Activated CD8-positive, alpha-beta T cell treated with anti-CD3 and anti-CD28 coated beads, Interleukin-2, amount 10 ng/mL, durations not matched to agents 7 days and 5 days (primary cell): ENCODE measurements around the gene TADA2A. TPM values are rescaled to one million over a fixed set of nuclear protein-coding genes. Genes with fewer than 3 reads are reported as not detected.

ENCODE experiments used
- ATAC-seq: fragments of 150-1000 bp; cut with Tn5 transposase; one replicate; pipeline ENCODE4 v1.10.0; 2021; ENCODE audit warnings: moderate library complexity
- CTCF ChIA-PET: fragments of 350-600 bp; sonication (Branson Sonifier 250); formaldehyde crosslinking; loops from one replicate; lab custom pipeline; 2021; ENCODE audit warnings: antibody characterized with exemption; lab: Charles Lee
- POLR2A ChIA-PET: fragments of 350-600 bp; sonication (Branson Sonifier 250); formaldehyde crosslinking; loops from one replicate; lab custom pipeline; 2021; ENCODE audit warnings: antibody characterized with exemption; lab: Charles Lee
- DNase-seq: peaks from one replicate; pipeline ENCODE4 v3.0.0-alpha.2; 2020
- H3K27ac Mint-ChIP-seq: one replicate; pipeline ENCODE4 v1.8.0; 2021; ENCODE audit warnings: mild to moderate bottlenecking, mixed read lengths
- H3K27me3 Mint-ChIP-seq: one replicate; pipeline ENCODE4 v1.8.0; 2021; ENCODE audit warnings: low read depth, mixed read lengths
- H3K36me3 Mint-ChIP-seq: one replicate; pipeline ENCODE4 v1.8.0; 2021; ENCODE audit warnings: low read depth, mixed read lengths
- H3K4me1 Mint-ChIP-seq: one replicate; pipeline ENCODE4 v1.8.0; 2021; ENCODE audit warnings: low read depth, mixed read lengths
- H3K4me3 Mint-ChIP-seq: one replicate; pipeline ENCODE4 v1.8.0; 2021; ENCODE audit warnings: mild to moderate bottlenecking, mixed read lengths
- H3K9me3 Mint-ChIP-seq: one replicate; pipeline ENCODE4 v1.8.0; 2022; ENCODE audit warnings: mixed read lengths; ENCODE audit not compliant: insufficient read depth
- total RNA-seq, 2 experiments: library from RNA; stranded (reverse); gene quantifications; one replicate each; pipeline ENCODE4 v1.2.3, GENCODE V29; 2021

The TADA2A gene
- total RNA-seq, 2 experiments from 2014 or later = 35.3 to 40.6 TPM

- Mint-ChIP-seq H3K27me3 (no peaks in the 10 kb centered on the region), H3K36me3 (no peaks in the 10 kb centered on the region), H3K9me3 (no peaks in the 10 kb centered on the region), H3K4me3 (no peak overlapping the region), H3K27ac (no peak overlapping the region), H3K4me1 (peaks cover 29% of the 10 kb centered on the region)
- ChIA-PET POLR2A (interaction anchor here (1.0 kb wide), 1 partner anchor 79 kb away, joined by 3 read pairs; the partner anchor contains the start of genes ACACA and TADA2A), CTCF (interaction anchor here (1.1 to 1.2 kb wide), 3 partner anchors 42 to 124 kb away, joined by 3 to 4 read pairs (median 4); partner anchors contain the start of gene SYNRG)
- no peak for ATAC-seq
- no peak for DNase-seq
These were observed 79.4 kb downstream of the TADA2A start for GRCh38 chr17:37485938-37486570.

GRCh38 chr17:37488009-37488604 lies 81.4 kb downstream of the TADA2A start:
- Mint-ChIP-seq H3K36me3 (no peaks in the 10 kb centered on the region), H3K9me3 (no peaks in the 10 kb centered on the region), H3K4me3 (peak overlapping the region; percentile 88), H3K4me1 (peaks cover 38% of the 10 kb centered on the region), H3K27me3 (no peaks in the 10 kb centered on the region), H3K27ac (peak overlapping the region; percentile 16)
- POLR2A ChIA-PET = interaction anchor here (0.7 kb wide), 1 partner anchor 130 kb away, joined by 3 read pairs; no protein-coding TSS in a partner anchor
- DNase-seq (no peak), ATAC-seq (no peak)
- CTCF ChIA-PET = interaction anchor here (0.6 to 1.3 kb wide), 4 partner anchors 21 to 201 kb away, joined by 3 to 5 read pairs (median 4); no protein-coding TSS in a partner anchor

GRCh38 chr17:37488607-37489196 lies 82.0 kb downstream of the TADA2A start:
- peaks cover 33% of the 10 kb centered on the region for H3K4me1 Mint-ChIP-seq
- H3K36me3 Mint-ChIP-seq = no peaks in the 10 kb centered on the region
- POLR2A ChIA-PET = interaction anchor here (0.7 to 1.0 kb wide), 2 partner anchors 117 to 131 kb away, joined by 3 read pairs; no protein-coding TSS in a partner anchor
- H3K4me3 Mint-ChIP-seq = peak overlapping the region; percentile 88
- no peaks in the 10 kb centered on the region for H3K27me3 Mint-ChIP-seq
- no peaks in the 10 kb centered on the region for H3K9me3 Mint-ChIP-seq
- H3K27ac Mint-ChIP-seq = peak overlapping the region; percentile 89
- ATAC-seq (peak; percentile 30), DNase-seq (peak; percentile 58)
- CTCF ChIA-PET = interaction anchor here (1.0 to 1.3 kb wide), 3 partner anchors 22 to 115 kb away, joined by 3 to 5 read pairs (median 4); no protein-coding TSS in a partner anchor

- CTCF ChIA-PET = no interaction called here
- POLR2A ChIA-PET = interaction anchor here (0.7 to 1.0 kb wide), 3 partner anchors 9 to 116 kb away, joined by 3 to 5 read pairs (median 3); partner anchors contain the start of genes ACACA and TADA2A
- H3K9me3 Mint-ChIP-seq = no peaks in the 10 kb centered on the region
- ATAC-seq (peak; percentile 84), DNase-seq (peak; percentile 84)
- H3K4me1 Mint-ChIP-seq = peaks cover 33% of the 10 kb centered on the region
- H3K27me3 Mint-ChIP-seq = no peaks in the 10 kb centered on the region
- peak within 1 kb of the TSS; percentile 88 for H3K4me3 Mint-ChIP-seq
- no peaks in the 10 kb centered on the region for H3K36me3 Mint-ChIP-seq
- H3K27ac Mint-ChIP-seq = peak within 1 kb of the TSS; percentile 89
These were observed 82.7 kb downstream of the TADA2A start, which contains the start of gene DUSP14 for GRCh38 chr17:37489197-37490001. DUSP14 (plus strand) TSS chr17:37489891; CDS start chr17:37512273, 22,382 bp downstream.

- H3K27me3 Mint-ChIP-seq = no peaks in the 10 kb centered on the region
- CTCF ChIA-PET = interaction anchor here (1.1 kb wide), 1 partner anchor 12 kb away, joined by 3 read pairs; no protein-coding TSS in a partner anchor
These were observed 83.4 kb downstream of the TADA2A start for GRCh38 chr17:37490022-37490587.

GRCh38 chr17:37490638-37491614 lies 84.2 kb downstream of the TADA2A start:
- Mint-ChIP-seq H3K27me3 (no peaks in the 10 kb centered on the region), H3K4me3 (peak overlapping the region; percentile 85), H3K4me1 (peaks cover 33% of the 10 kb centered on the region), H3K27ac (peak overlapping the region; percentile 83), H3K9me3 (no peaks in the 10 kb centered on the region), H3K36me3 (no peaks in the 10 kb centered on the region)
- DNase-seq (peak; percentile 26), ATAC-seq (no peak)
- ChIA-PET POLR2A (interaction anchor here (0.6 kb wide), 2 partner anchors 151 to 338 kb away, joined by 3 read pairs; no protein-coding TSS in a partner anchor), CTCF (interaction anchor here (1.1 kb wide), 1 partner anchor 11 kb away, joined by 3 read pairs; no protein-coding TSS in a partner anchor)

More at GRCh38 chr17:37490022-37490587, 83.4 kb downstream of the TADA2A start:
- H3K36me3 Mint-ChIP-seq = no peaks in the 10 kb centered on the region
- H3K4me3 Mint-ChIP-seq = peak overlapping the region; percentile 85
- peaks cover 33% of the 10 kb centered on the region for H3K4me1 Mint-ChIP-seq
- DNase-seq = peak; percentile 78
- POLR2A ChIA-PET = interaction anchor here (0.7 to 1.0 kb wide), 3 partner anchors 10 to 115 kb away, joined by 3 to 5 read pairs (median 3); partner anchors contain the start of genes ACACA and TADA2A
- ATAC-seq = peak; percentile 72
- H3K9me3 Mint-ChIP-seq = no peaks in the 10 kb centered on the region
- H3K27ac Mint-ChIP-seq = peak overlapping the region; percentile 83

GRCh38 chr17:37492167-37492566 lies 85.5 kb downstream of the TADA2A start:
- H3K27me3 Mint-ChIP-seq = no peaks in the 10 kb centered on the region
- ATAC-seq (no peak), DNase-seq (no peak)
- peaks cover 33% of the 10 kb centered on the region for H3K4me1 Mint-ChIP-seq
- no peak overlapping the region for H3K4me3 Mint-ChIP-seq
- CTCF ChIA-PET = no interaction called here
- no peaks in the 10 kb centered on the region for H3K9me3 Mint-ChIP-seq
- H3K36me3 Mint-ChIP-seq = no peaks in the 10 kb centered on the region
- POLR2A ChIA-PET = interaction anchor here (0.6 kb wide), 1 partner anchor 24 kb away, joined by 4 read pairs; no protein-coding TSS in a partner anchor
- no peak overlapping the region for H3K27ac Mint-ChIP-seq

GRCh38 chr17:37493249-37494027 lies 86.8 kb downstream of the TADA2A start:
- Mint-ChIP-seq H3K36me3 (no peaks in the 10 kb centered on the region), H3K27ac (no peak overlapping the region), H3K4me3 (no peak overlapping the region), H3K4me1 (peaks cover 26% of the 10 kb centered on the region), H3K27me3 (no peaks in the 10 kb centered on the region), H3K9me3 (no peaks in the 10 kb centered on the region)
- ChIA-PET CTCF (no interaction called here), POLR2A (no interaction called here)
- ATAC-seq (no peak), DNase-seq (no peak)

GRCh38 chr17:37494401-37494831 lies 87.7 kb downstream of the TADA2A start:
- Mint-ChIP-seq H3K9me3 (no peaks in the 10 kb centered on the region), H3K4me1 (peaks cover 19% of the 10 kb centered on the region), H3K27ac (peak overlapping the region; percentile 8), H3K36me3 (no peaks in the 10 kb centered on the region), H3K27me3 (no peaks in the 10 kb centered on the region), H3K4me3 (no peak overlapping the region)
- DNase-seq (no peak), ATAC-seq (no peak)
- ChIA-PET CTCF (interaction anchor here (0.9 kb wide), 1 partner anchor 12 kb away, joined by 4 read pairs; no protein-coding TSS in a partner anchor), POLR2A (no interaction called here)
